Spleen (tissue), 7 donors: Measurements from ENCODE around the gene MIDN.
A peak's percentile ranks its signal among the peaks of the same experiment; 100 is the strongest.

Experiments
- POLR2A ChIP-seq, 3 donors: fragments of 450-650 bp; IDR thresholded peaks; one replicate each; pipeline ENCODE4 v1.5.1; 2017; ENCODE audit warnings: antibody characterized with exemption in 3 of 3, mild to moderate bottlenecking in 1 of 3
- POLR2AphosphoS5 ChIP-seq, 3 donors: sonication (generic); formaldehyde crosslinking; IDR thresholded peaks; one replicate each; pipeline ENCODE4 v1.5.1; 2017; ENCODE audit warnings: antibody characterized with exemption in 3 of 3
- TF ChIP-seq, protein P1 (sequence below), 11 experiments: fragments of 200-600 bp in 7 of 11; fragments of 450-650 bp in 4 of 11; sonication (generic) in 4 of 11; IDR thresholded peaks in 8 of 11; conservative IDR thresholded peaks in 3 of 11; 1 replicate in 7 of 11; 2 replicates in 4 of 11; pipeline versions ENCODE4 v1.4.0 to v1.8.0; 2016 to 2021; ENCODE audit warnings: antibody characterized with exemption in 11 of 11, inconsistent platforms in 4 of 11, mild to moderate bottlenecking in 1 of 11
- donor health status: DM: no; HTN: no; CAD: no; lungs with moderate emphysema.
- donor health status: DM: no; HTN: no; CAD: no.
- donor health status: DM: no; HTN: no; CAD: no.

DNA sequence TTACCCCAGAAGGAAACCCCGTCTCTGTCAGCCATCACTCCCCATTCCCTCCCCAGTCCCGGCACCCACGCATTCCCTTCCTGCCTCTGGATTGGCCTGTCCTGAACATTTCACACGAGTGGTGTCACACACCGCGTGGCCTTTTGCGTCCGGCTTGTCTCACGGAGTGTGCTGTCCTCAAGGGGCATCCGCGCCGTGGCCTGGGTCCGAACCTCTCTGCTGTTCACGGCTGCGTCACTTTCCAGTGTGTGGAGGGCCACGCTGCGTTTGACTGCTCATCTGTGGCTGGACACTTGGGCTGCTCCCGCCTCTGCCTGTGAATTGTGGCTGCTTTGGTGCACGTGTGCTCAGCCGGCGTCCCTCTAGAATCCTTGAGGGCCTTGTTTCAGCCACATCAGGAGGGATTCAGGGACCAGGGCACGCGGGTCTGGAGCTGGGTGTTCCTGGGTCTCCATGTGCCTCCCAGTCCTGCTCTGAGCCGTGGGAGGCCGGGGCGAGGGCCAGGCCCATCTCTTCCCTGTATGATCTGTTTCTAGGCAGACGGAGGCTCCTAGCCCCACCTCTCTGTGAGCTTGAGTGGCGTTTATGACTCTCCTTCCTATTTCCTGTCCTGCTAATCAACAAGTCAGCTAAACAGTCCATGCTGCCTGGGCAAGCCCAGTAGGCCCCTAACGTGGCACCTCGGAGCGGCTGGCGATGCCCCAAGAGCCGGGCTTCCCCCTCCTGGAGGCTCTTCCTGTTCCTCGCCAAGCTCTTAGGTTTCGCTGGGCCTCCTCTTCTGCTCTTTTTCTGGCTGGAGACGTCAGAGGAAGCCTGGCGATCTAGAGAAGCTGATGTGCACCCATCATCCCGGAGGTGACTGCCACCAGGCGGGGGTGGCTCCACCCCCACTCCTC lies 34.7 kb upstream of the MIDN start:
- TF ChIP-seq, protein P1, sequence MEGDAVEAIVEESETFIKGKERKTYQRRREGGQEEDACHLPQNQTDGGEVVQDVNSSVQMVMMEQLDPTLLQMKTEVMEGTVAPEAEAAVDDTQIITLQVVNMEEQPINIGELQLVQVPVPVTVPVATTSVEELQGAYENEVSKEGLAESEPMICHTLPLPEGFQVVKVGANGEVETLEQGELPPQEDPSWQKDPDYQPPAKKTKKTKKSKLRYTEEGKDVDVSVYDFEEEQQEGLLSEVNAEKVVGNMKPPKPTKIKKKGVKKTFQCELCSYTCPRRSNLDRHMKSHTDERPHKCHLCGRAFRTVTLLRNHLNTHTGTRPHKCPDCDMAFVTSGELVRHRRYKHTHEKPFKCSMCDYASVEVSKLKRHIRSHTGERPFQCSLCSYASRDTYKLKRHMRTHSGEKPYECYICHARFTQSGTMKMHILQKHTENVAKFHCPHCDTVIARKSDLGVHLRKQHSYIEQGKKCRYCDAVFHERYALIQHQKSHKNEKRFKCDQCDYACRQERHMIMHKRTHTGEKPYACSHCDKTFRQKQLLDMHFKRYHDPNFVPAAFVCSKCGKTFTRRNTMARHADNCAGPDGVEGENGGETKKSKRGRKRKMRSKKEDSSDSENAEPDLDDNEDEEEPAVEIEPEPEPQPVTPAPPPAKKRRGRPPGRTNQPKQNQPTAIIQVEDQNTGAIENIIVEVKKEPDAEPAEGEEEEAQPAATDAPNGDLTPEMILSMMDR (IDR thresholded peaks at IDR 0.05 in 8 of 11, conservative IDR thresholded peaks at IDR 0.05 in 3 of 11), result no peak
- TF ChIP-seq POLR2A (IDR thresholded peaks at IDR 0.05) (no peak), POLR2AphosphoS5 (IDR thresholded peaks at IDR 0.05) (peak; percentile 64 to 73 (median 73))
